ENCODE data around the gene C1orf141. TPM values are rescaled to one million over a fixed set of nuclear protein-coding genes. Genes with fewer than 3 reads are reported as not detected.

Gene C1orf141
- polyA plus RNA-seq, 3 donors, result not detected

DNA sequence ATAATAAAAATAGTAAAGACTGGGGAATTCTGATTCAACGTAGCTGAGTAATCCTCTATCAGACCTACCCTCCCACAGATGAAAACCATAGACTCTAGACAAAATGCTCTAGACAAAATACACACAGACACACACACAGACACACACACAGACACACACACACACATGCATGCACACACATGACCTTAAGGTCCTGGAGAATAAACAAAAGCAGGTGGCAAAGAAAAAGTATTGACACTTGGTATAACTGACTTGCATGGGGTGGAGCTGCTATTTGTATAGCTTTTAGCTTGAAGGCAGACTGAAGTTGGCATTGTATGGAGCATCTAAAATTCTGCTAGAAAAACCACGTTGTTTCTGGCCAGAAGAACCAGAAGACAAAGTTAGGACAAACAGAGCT lies 29.3 kb downstream of the C1orf141 start:
- H3K4me1 Mint-ChIP-seq, result peaks cover 4% of the 10 kb centered on the region
- no peak for DNase-seq
- H2AFZ ChIP-seq (ENCODE audit: insufficient read depth, low read depth, low read length, poor library complexity, severe bottlenecking), result no peak overlapping the region
- no peaks in the 10 kb centered on the region for H3K36me3 Mint-ChIP-seq
- H3K27ac ChIP-seq (ENCODE audit: low read depth in 1 of 2, low read length in 2 of 2), result no peak overlapping the region
- H3K9ac ChIP-seq (ENCODE audit: insufficient read depth, low read length, poor library complexity, severe bottlenecking), result no peak overlapping the region
- H3K27ac Mint-ChIP-seq, result no peak overlapping the region
- no peak overlapping the region for H3K4me3 Mint-ChIP-seq
- intact Hi-C loops (cut with micrococcal nuclease), result no loop called here
- H3K79me2 ChIP-seq (ENCODE audit: insufficient read depth, low read length), result no peaks in the 10 kb centered on the region
- 100% methylated on average over 2 of the region's 2 CpGs for WGBS (ENCODE audit: insufficient coverage)
- peaks cover 0 to 2% (median 0%) of the 10 kb centered on the region in 7 donors for H3K9me3 Mint-ChIP-seq
- H3K4me3 ChIP-seq (replicated peaks in 1 of 3; ENCODE audit: low read depth in 2 of 3, low read length in 3 of 3), result no peak overlapping the region
- TF ChIP-seq, protein P1, sequence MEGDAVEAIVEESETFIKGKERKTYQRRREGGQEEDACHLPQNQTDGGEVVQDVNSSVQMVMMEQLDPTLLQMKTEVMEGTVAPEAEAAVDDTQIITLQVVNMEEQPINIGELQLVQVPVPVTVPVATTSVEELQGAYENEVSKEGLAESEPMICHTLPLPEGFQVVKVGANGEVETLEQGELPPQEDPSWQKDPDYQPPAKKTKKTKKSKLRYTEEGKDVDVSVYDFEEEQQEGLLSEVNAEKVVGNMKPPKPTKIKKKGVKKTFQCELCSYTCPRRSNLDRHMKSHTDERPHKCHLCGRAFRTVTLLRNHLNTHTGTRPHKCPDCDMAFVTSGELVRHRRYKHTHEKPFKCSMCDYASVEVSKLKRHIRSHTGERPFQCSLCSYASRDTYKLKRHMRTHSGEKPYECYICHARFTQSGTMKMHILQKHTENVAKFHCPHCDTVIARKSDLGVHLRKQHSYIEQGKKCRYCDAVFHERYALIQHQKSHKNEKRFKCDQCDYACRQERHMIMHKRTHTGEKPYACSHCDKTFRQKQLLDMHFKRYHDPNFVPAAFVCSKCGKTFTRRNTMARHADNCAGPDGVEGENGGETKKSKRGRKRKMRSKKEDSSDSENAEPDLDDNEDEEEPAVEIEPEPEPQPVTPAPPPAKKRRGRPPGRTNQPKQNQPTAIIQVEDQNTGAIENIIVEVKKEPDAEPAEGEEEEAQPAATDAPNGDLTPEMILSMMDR (IDR thresholded peaks at IDR 0.05), result no peak
- no peaks in the 10 kb centered on the region for H3K27me3 ChIP-seq (ENCODE audit: control insufficient read depth in 2 of 2, insufficient read depth in 2 of 2, low read length in 2 of 2)
- H3K9me3 ChIP-seq (replicated peaks in 1 of 2; ENCODE audit: control insufficient read depth in 1 of 2, insufficient read depth in 1 of 2, low read length in 2 of 2), result no peaks in the 10 kb centered on the region
- no peak overlapping the region for H3K4me2 ChIP-seq (replicated peaks; ENCODE audit: extremely low read depth, low read length, poor library complexity, severe bottlenecking)
- no peaks in the 10 kb centered on the region for H3K36me3 ChIP-seq (replicated peaks in 1 of 2; ENCODE audit: control insufficient read depth in 1 of 2, insufficient read depth in 2 of 2, low read length in 2 of 2)
- H4K20me1 ChIP-seq (ENCODE audit: insufficient read depth, low read length), result no peaks in the 10 kb centered on the region
- peaks cover 0 to 2% (median 0%) of the 10 kb centered on the region in 3 donors for H3K27me3 Mint-ChIP-seq (ENCODE audit: low read depth in 3 of 3)
- no peaks in the 10 kb centered on the region for H3K4me1 ChIP-seq (ENCODE audit: control insufficient read depth in 1 of 2, insufficient read depth in 2 of 2, low read length in 2 of 2)

DNA sequence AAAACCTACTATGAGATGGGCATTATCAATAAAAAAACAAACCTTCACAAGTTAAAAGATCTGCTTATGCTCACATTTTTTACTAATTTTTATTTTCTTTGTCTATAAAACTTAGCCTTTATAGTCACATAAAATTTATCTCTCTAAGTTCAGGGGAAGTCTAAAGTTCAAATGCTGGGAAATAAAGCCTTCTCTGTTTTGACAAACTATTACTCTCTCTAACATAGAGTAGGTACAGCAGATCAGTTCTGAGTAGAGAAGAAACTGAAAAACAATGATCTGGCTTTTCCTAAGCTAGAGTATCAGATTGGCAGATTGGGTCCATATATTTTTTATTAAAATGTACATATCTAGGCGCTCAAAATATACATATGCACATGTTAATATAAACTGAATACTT lies 31.2 kb downstream of the C1orf141 start:
- Histone ChIP-seq H3K4me1 (ENCODE audit: control insufficient read depth in 1 of 2, insufficient read depth in 2 of 2, low read length in 2 of 2) (no peaks in the 10 kb centered on the region), H3K27ac (ENCODE audit: low read depth in 1 of 2, low read length in 2 of 2) (no peak overlapping the region), H2AFZ (ENCODE audit: insufficient read depth, low read depth, low read length, poor library complexity, severe bottlenecking) (no peak overlapping the region), H3K9me3 (replicated peaks in 1 of 2; ENCODE audit: control insufficient read depth in 1 of 2, insufficient read depth in 1 of 2, low read length in 2 of 2) (no peaks in the 10 kb centered on the region), H3K27me3 (ENCODE audit: control insufficient read depth in 2 of 2, insufficient read depth in 2 of 2, low read length in 2 of 2) (no peaks in the 10 kb centered on the region), H3K36me3 (replicated peaks in 1 of 2; ENCODE audit: control insufficient read depth in 1 of 2, insufficient read depth in 2 of 2, low read length in 2 of 2) (no peaks in the 10 kb centered on the region), H3K4me2 (replicated peaks; ENCODE audit: extremely low read depth, low read length, poor library complexity, severe bottlenecking) (no peak overlapping the region), H4K20me1 (ENCODE audit: insufficient read depth, low read length) (no peaks in the 10 kb centered on the region), H3K79me2 (ENCODE audit: insufficient read depth, low read length) (no peaks in the 10 kb centered on the region), H3K4me3 (replicated peaks in 1 of 3; ENCODE audit: low read depth in 2 of 3, low read length in 3 of 3) (no peak overlapping the region), H3K9ac (ENCODE audit: insufficient read depth, low read length, poor library complexity, severe bottlenecking) (no peak overlapping the region)
- no peaks in the 10 kb centered on the region for H3K4me1 Mint-ChIP-seq
- H3K27ac Mint-ChIP-seq, result no peak overlapping the region
- TF ChIP-seq, protein P1 (IDR thresholded peaks at IDR 0.05), result no peak
- intact Hi-C loops (cut with micrococcal nuclease), result no loop called here
- no peak for DNase-seq
- no peak overlapping the region for H3K4me3 Mint-ChIP-seq
- no peaks in the 10 kb centered on the region for H3K9me3 Mint-ChIP-seq
- no peaks in the 10 kb centered on the region for H3K36me3 Mint-ChIP-seq
- peaks cover 0 to 2% (median 0%) of the 10 kb centered on the region in 3 donors for H3K27me3 Mint-ChIP-seq (ENCODE audit: low read depth in 3 of 3)
- no CpG with 5 or more reads among the region's 1 CpG for WGBS (ENCODE audit: insufficient coverage)
